ENCODE results near the gene GDI1. TPM values are rescaled to one million over a fixed set of nuclear protein-coding genes. Genes with fewer than 3 reads are reported as not detected.

Gene GDI1
- total and polyA plus RNA-seq, 10 of the 15 experiments (the other 5 are each of a cell fraction or from before 2014, with no cell fraction given): 0.92 to 102 (median 49.6) TPM

- no peaks in the 10 kb centered on the region for H3K27me3 ChIP-seq (replicated peaks in 1 of 2; ENCODE audit: control insufficient read depth in 2 of 2, insufficient read depth in 2 of 2, low read length in 1 of 2)
- no TSS peak for BruUV-seq (replicated peaks)
- 41% methylated on average over 77 of the region's 85 CpGs for WGBS (ENCODE audit: insufficient coverage, insufficient replicate concordance, low lambda C conversion rate, missing lambda C conversion rate)
- peak within 1 kb of the TSS; percentile 67 for H3K27ac ChIP-seq (ENCODE audit: control insufficient read depth, insufficient read depth)
- H3K4me1 ChIP-seq (ENCODE audit: control insufficient read depth, insufficient read depth, low read length): no peaks in the 10 kb centered on the region; the same call in 1 of the 2 replicates
- ChIA-PET SMC1A (ENCODE audit: uncharacterized antibody, unreplicated experiment) (interaction anchor here (0.6 kb wide), 1 partner anchor 409 kb away, joined by 3 read pairs; no protein-coding TSS in a partner anchor), RAD21 (ENCODE audit: unreplicated experiment) (interaction anchor here (0.6 to 0.8 kb wide), 4 partner anchors 8 to 49 kb away, joined by 3 to 6 read pairs (median 4); partner anchors contain the start of gene SLC10A3), CTCF (interaction anchor here (0.8 kb wide), 1 partner anchor 11 kb away, joined by 3 read pairs; the partner anchor contains the start of gene SLC10A3), POLR2A (interaction anchor here (0.5 to 1.4 kb wide), 7 partner anchors 8 to 48 kb away, joined by 3 to 7 read pairs (median 3); partner anchors contain the start of genes FAM3A, SLC10A3 and UBL4A)
- H3K9ac ChIP-seq (ENCODE audit: control insufficient read depth, insufficient read depth, low read length): peak within 1 kb of the TSS; percentile 57
- peak within 1 kb of the TSS; percentile 58; the same call in 1 of the 2 replicates for H3K4me3 ChIP-seq
- peak within 1 kb of the TSS; percentile 94 for H3K4me2 ChIP-seq (ENCODE audit: control insufficient read depth, insufficient read depth)
- no peaks in the 10 kb centered on the region for H3K9me3 ChIP-seq (replicated peaks; ENCODE audit: control insufficient read depth, insufficient read depth, low read length)
- H4K20me1 ChIP-seq (ENCODE audit: control insufficient read depth, insufficient read depth): no peaks in the 10 kb centered on the region
- peak; percentile 64 for DNase-seq (ENCODE audit: low read depth, low spot score)
- in situ Hi-C loops (cut with MboI) (no loop called here), intact Hi-C loops (cut with micrococcal nuclease; ENCODE audit: unreplicated experiment) (loop anchor here (2.0 to 5.0 kb wide), 3 partner anchors 38 to 68 kb away; partner anchors contain the start of genes FAM3A, GDI1 and TAFAZZIN)
- no peak for FAIRE-seq
- peak; percentile 94 for ATAC-seq
- H3K36me3 ChIP-seq (ENCODE audit: control insufficient read depth in 2 of 2, insufficient read depth in 2 of 2, low read length in 1 of 2): no peaks in the 10 kb centered on the region
- H3K79me2 ChIP-seq (ENCODE audit: control insufficient read depth, insufficient read depth, low read length): no peaks in the 10 kb centered on the region; the same call in 1 of the 2 replicates
- H2AFZ ChIP-seq (ENCODE audit: control insufficient read depth, low read depth, low read length): peak within 1 kb of the TSS; percentile 80
- TF ChIP-seq ETV6 (conservative IDR thresholded peaks at IDR 0.05 in 1 of 2, IDR thresholded peaks at IDR 0.05 in 1 of 2; ENCODE audit: borderline replicate concordance in 1 of 2, low read depth in 1 of 2) (no peak), ESRRA (IDR thresholded peaks at IDR 0.05; ENCODE audit: low read length) (no peak), RFX5 (IDR thresholded peaks at IDR 0.05; ENCODE audit: low read depth, low read length) (no peak), BACH1 (IDR thresholded peaks at IDR 0.05; ENCODE audit: borderline replicate concordance) (peak; percentile 65), POLR2AphosphoS2 (IDR thresholded peaks at IDR 0.05; ENCODE audit: low read depth, low read length) (peak; percentile 69; the same call in 1 of the 2 replicates), IRF4 (IDR thresholded peaks at IDR 0.05; ENCODE audit: low read depth, low read length) (no peak), IKZF1 (conservative IDR thresholded peaks at IDR 0.05) (peak; percentile 70), RB1 (IDR thresholded peaks at IDR 0.05; ENCODE audit: borderline replicate concordance) (peak; percentile 99), NR2C2 (IDR thresholded peaks at IDR 0.05; ENCODE audit: borderline replicate concordance, control insufficient read depth, insufficient read length, low read depth) (no peak), POLR2A (IDR thresholded peaks at IDR 0.05; ENCODE audit: low read depth, low read length) (peak; percentile 81), CBX3 (IDR thresholded peaks at IDR 0.05; ENCODE audit: borderline replicate concordance, low read depth) (no peak), USF1 (IDR thresholded peaks at IDR 0.05; ENCODE audit: borderline replicate concordance, extremely low read length, insufficient read depth, low read depth, low read length) (peak; percentile 26), TAF1 (IDR thresholded peaks at IDR 0.05; ENCODE audit: borderline replicate concordance, low read depth, low read length) (peak; percentile 18; the same call in 1 of the 2 replicates), TCF12 (IDR thresholded peaks at IDR 0.05; ENCODE audit: low read depth, low read length) (0 out of 2 replicates have a peak, but pooled peaks have one; percentile 26), ZBTB4 (CRISPR knock-in tag; IDR thresholded peaks at IDR 0.05) (no peak), NRF1 (conservative IDR thresholded peaks at IDR 0.05; ENCODE audit: low read depth, low read length) (peak; percentile 79), GATAD2B (conservative IDR thresholded peaks at IDR 0.05; ENCODE audit: low read depth) (peak; percentile 14; the same call in 1 of the 2 replicates), YY1 (IDR thresholded peaks at IDR 0.05; ENCODE audit: low read depth, low read length) (peak; percentile 14; the same call in 1 of the 2 replicates), PML (IDR thresholded peaks at IDR 0.05; ENCODE audit: low read length) (peak; percentile 79), MTA3 (IDR thresholded peaks at IDR 0.05; ENCODE audit: borderline replicate concordance, low read length) (no peak)
These were observed 42.0 kb downstream of the GDI1 start, which contains the start of gene LAGE3 for GRCh38 chrX:154478728-154479622. TSS of gene LAGE3 (minus strand) at chrX:154479281. CDS start at chrX:154478915, 366 bp downstream.
